PC-3 (cell line): ENCODE measurements around the gene NTN4. TPM values are rescaled to one million over a fixed set of nuclear protein-coding genes. Genes with fewer than 3 reads are reported as not detected.

Experiments
- ATAC-seq: fragments of 200-7000 bp; cut with Tn5 transposase; 2 replicates; pipeline ENCODE4 v1.9.1; 2020; ENCODE audit warnings: mild to moderate bottlenecking, moderate library complexity
- BruUV-seq: library from RNA; stranded (reverse); fragments of 400-500 nt; replicated peaks from 2 replicates; lab custom pipeline; 2021; lab: Mats Ljungman, UMichigan
- CTCF ChIA-PET: fragments of 300-600 bp; sonication (Branson Sonifier 250); formaldehyde crosslinking; loops from one replicate; lab custom pipeline; 2022; ENCODE audit warnings: antibody characterized with exemption; lab: Charles Lee
- POLR2A ChIA-PET: fragments of 300-600 bp; sonication (Branson Sonifier 250); formaldehyde crosslinking; loops from one replicate; lab custom pipeline; 2022; ENCODE audit warnings: antibody characterized with exemption; ENCODE audit not compliant: unreplicated experiment; lab: Charles Lee
- DNase-seq: peaks from one replicate; pipeline ENCODE4 v3.0.0-alpha.2; 2015
- H2AFZ ChIP-seq: fragments of 300-600 bp; sonication (generic); 2 replicates; pipeline ENCODE4 v1.6.0; 2016; ENCODE audit warnings: antibody characterized with exemption, low read length
- H3F3A ChIP-seq: fragments of 300-600 bp; sonication (generic); one replicate; pipeline ENCODE4 v1.6.0; 2017; ENCODE audit warnings: antibody characterized with exemption, low read length, control low read depth, mild to moderate bottlenecking; ENCODE audit not compliant: unreplicated experiment
- H3K27ac ChIP-seq: fragments of 300-600 bp; sonication (generic); 2 replicates; pipeline ENCODE4 v1.5.1; 2016; ENCODE audit warnings: mild to moderate bottlenecking, low read length
- H3K27me3 ChIP-seq: fragments of 300-600 bp; sonication (generic); 2 replicates; pipeline ENCODE4 v1.6.1; 2016; ENCODE audit warnings: low read length, mixed read lengths
- H3K36me3 ChIP-seq: fragments of 300-600 bp; sonication (generic); 2 replicates; pipeline ENCODE4 v1.6.1; 2016; ENCODE audit warnings: low read depth, mixed run types, low read length, mixed read lengths
- H3K4me1 ChIP-seq: fragments of 300-600 bp; sonication (generic); 2 replicates; pipeline ENCODE4 v1.5.1; 2016; ENCODE audit warnings: low read length; ENCODE audit not compliant: insufficient read depth
- H3K4me2 ChIP-seq: fragments of 300-600 bp; sonication (generic); 2 replicates; pipeline ENCODE4 v1.6.0; 2016; ENCODE audit warnings: low read length
- H3K4me3 ChIP-seq: fragments of 300-600 bp; sonication (generic); 2 replicates; pipeline ENCODE4 v1.5.1; 2016; ENCODE audit warnings: mild to moderate bottlenecking, low read length, mixed read lengths
- H3K79me2 ChIP-seq: fragments of 300-600 bp; sonication (generic); 2 replicates; pipeline ENCODE4 v1.6.1; 2017; ENCODE audit warnings: low read length, mixed read lengths
- H3K9ac ChIP-seq: fragments of 300-600 bp; sonication (generic); 2 replicates; pipeline ENCODE4 v1.6.0; 2016; ENCODE audit warnings: mild to moderate bottlenecking, low read length
- H3K9me2 ChIP-seq: fragments of 300-600 bp; sonication (generic); replicated peaks from 2 replicates; pipeline ENCODE4 v1.6.1; 2016; ENCODE audit warnings: mixed run types, low read length, mixed read lengths
- H3K9me3 ChIP-seq: fragments of 300-600 bp; sonication (generic); 2 replicates; pipeline ENCODE4 v1.6.1; 2016; ENCODE audit warnings: low read length, mixed read lengths
- H4K20me1 ChIP-seq: fragments of 300-600 bp; sonication (generic); 2 replicates; pipeline ENCODE4 v1.6.1; 2016; ENCODE audit warnings: low read length, mixed read lengths
- CTCF ChIP-seq: fragments of 300-600 bp; sonication (generic); conservative IDR thresholded peaks from 2 replicates; pipeline ENCODE4 v1.5.1; 2017; ENCODE audit warnings: antibody characterized with exemption, low read depth, mild to moderate bottlenecking, low read length
- EZH2 ChIP-seq: fragments of 300-600 bp; sonication (generic); IDR thresholded peaks from one replicate; pipeline ENCODE4 v1.6.1; 2017; ENCODE audit warnings: antibody characterized with exemption, mild to moderate bottlenecking, low read length; ENCODE audit not compliant: unreplicated experiment
- EZH2phosphoT487 ChIP-seq: fragments of 300-600 bp; sonication (generic); IDR thresholded peaks from 2 replicates; pipeline ENCODE4 v1.6.1; 2018; ENCODE audit warnings: mild to moderate bottlenecking, antibody characterized with exemption, low read length, borderline replicate concordance
- intact Hi-C: fragments of 100-400 bp; cut with micrococcal nuclease; formaldehyde crosslinking; loops from 2 replicates; pipeline ENCODE4 v1.9.0; 2023
- total RNA-seq: library from RNA; depleted of rRNA; stranded (reverse); fragments of >200 nt; gene quantifications from 2 replicates; pipeline ENCODE4 v1.2.3, GENCODE V29; 2014

The NTN4 gene
- total RNA-seq, 1 experiment from 2014 or later, result 39.6 TPM

GRCh38 chr12:95739561-95740313, 50.8 kb downstream of the NTN4 start:
- ATAC-seq, result no peak
- DNase-seq, result no peak
- intact Hi-C loops, result no loop called here
- H2AFZ ChIP-seq, result no peak overlapping the region
- no peak overlapping the region for H3K27ac ChIP-seq
- TF ChIP-seq CTCF (no peak), EZH2phosphoT487 (no peak), EZH2 (no peak)
- H3K9ac ChIP-seq, result no peak overlapping the region
- peaks cover 4% of the 10 kb centered on the region for H3F3A ChIP-seq
- H3K27me3 ChIP-seq, result no peaks in the 10 kb centered on the region
- H3K79me2 ChIP-seq, result no peaks in the 10 kb centered on the region
- H3K9me2 ChIP-seq, result no peaks in the 10 kb centered on the region
- no peak overlapping the region for H3K4me2 ChIP-seq
- ChIA-PET POLR2A (no interaction called here), CTCF (no interaction called here)
- no peak overlapping the region for H3K4me3 ChIP-seq
- peaks cover 21% of the 10 kb centered on the region; the same call in 1 of the 2 replicates for H3K36me3 ChIP-seq
- BruUV-seq, result no TSS peak
- H4K20me1 ChIP-seq, result no peaks in the 10 kb centered on the region
- 0 out of 2 replicates have a peak, but pooled peaks cover 4% of the 10 kb centered on the region for H3K4me1 ChIP-seq
- no peaks in the 10 kb centered on the region for H3K9me3 ChIP-seq

- CTCF ChIA-PET, result no interaction called here
Measured at GRCh38 chr12:95738024-95738611, 52.4 kb downstream of the NTN4 start.

More at GRCh38 chr12:95738024-95738611, 52.4 kb downstream of the NTN4 start:
- Histone ChIP-seq H3K36me3 (peaks cover 21% of the 10 kb centered on the region), H4K20me1 (no peaks in the 10 kb centered on the region), H3K9me3 (no peaks in the 10 kb centered on the region), H3K4me3 (no peak overlapping the region), H3K4me2 (no peak overlapping the region), H3K4me1 (peaks cover 15% of the 10 kb centered on the region; the same call in 1 of the 2 replicates), H3K27ac (no peak overlapping the region), H2AFZ (no peak overlapping the region), H3K9ac (no peak overlapping the region), H3F3A (peaks cover 4% of the 10 kb centered on the region), H3K27me3 (no peaks in the 10 kb centered on the region), H3K79me2 (no peaks in the 10 kb centered on the region), H3K9me2 (no peaks in the 10 kb centered on the region)
- POLR2A ChIA-PET, result interaction anchor here (0.6 kb wide), 1 partner anchor 22 kb away, joined by 6 read pairs; no protein-coding TSS in a partner anchor
- TF ChIP-seq EZH2 (no peak), CTCF (no peak), EZH2phosphoT487 (no peak)
- DNase-seq, result no peak
- ATAC-seq, result no peak
- no TSS peak for BruUV-seq
- intact Hi-C loops, result no loop called here
